IPS DF 19.7 (cell line): ENCODE results near the gene ZNF354B.
"Not testable (repeated sequence)": the region's sequence is repeated elsewhere in the genome, so short reads cannot be mapped to it uniquely, and the experiment has no call there.

Experiments
- DNase-seq: peaks from one replicate; pipeline ENCODE4 v3.0.0-alpha.2; 2013; ENCODE audit warnings: low read depth, low spot score

Gene ZNF354B

GRCh38 chr5:178859625-178860521 is at the start of gene ZNF354B:
ZNF354B (plus strand) TSS chr5:178859953; CDS start chr5:178861048, 1,095 bp downstream.
- peak; percentile 96 for DNase-seq

- DNase-seq, result no peak
These were observed 42.2 kb upstream of the ZNF354B start for GRCh38 chr5:178817506-178817905.

GRCh38 chr5:178818094-178818493 is 41.7 kb upstream of the ZNF354B start:
- DNase-seq, result no peak

- no peak for DNase-seq
These were observed 39.8 kb upstream of the ZNF354B start for GRCh38 chr5:178820001-178820400.

GRCh38 chr5:178825444-178825843 is 34.3 kb upstream of the ZNF354B start:
- no peak for DNase-seq

- peak; percentile 42 for DNase-seq
These were observed 33.5 kb upstream of the ZNF354B start for GRCh38 chr5:178826216-178826615.

GRCh38 chr5:178827636-178828035 is 32.1 kb upstream of the ZNF354B start:
- DNase-seq, result no peak

GRCh38 chr5:178831049-178831448 is 28.7 kb upstream of the ZNF354B start:
- DNase-seq, result no peak

GRCh38 chr5:178832618-178833201 is 27.0 kb upstream of the ZNF354B start:
- peak; percentile 71 for DNase-seq

GRCh38 chr5:178836628-178837027 is 23.1 kb upstream of the ZNF354B start:
- no peak for DNase-seq

GRCh38 chr5:178838695-178839318 is 20.9 kb upstream of the ZNF354B start:
- DNase-seq, result not testable (repeated sequence)

GRCh38 chr5:178839319-178839704 is 20.4 kb upstream of the ZNF354B start:
- DNase-seq, result peak; percentile 47

- not testable (repeated sequence) for DNase-seq
These were observed 19.4 kb upstream of the ZNF354B start for GRCh38 chr5:178840399-178840798.

- no peak for DNase-seq
These were observed 10.4 kb upstream of the ZNF354B start for GRCh38 chr5:178849316-178849715.

- DNase-seq, result no peak
These were observed 7.8 kb upstream of the ZNF354B start for GRCh38 chr5:178851951-178852350.

GRCh38 chr5:178854284-178854683 is 5.5 kb upstream of the ZNF354B start:
- no peak for DNase-seq

GRCh38 chr5:178860615-178861014 is 862 bp downstream of the ZNF354B start:
- DNase-seq, result not testable (repeated sequence)

GRCh38 chr5:178861627-178862026 is 1.9 kb downstream of the ZNF354B start:
- no peak for DNase-seq

GRCh38 chr5:178866946-178867345 is 7.2 kb downstream of the ZNF354B start:
- no peak for DNase-seq

- DNase-seq, result no peak
These were observed 9.8 kb downstream of the ZNF354B start for GRCh38 chr5:178869577-178869976.

GRCh38 chr5:178870411-178870810 is 10.7 kb downstream of the ZNF354B start:
- DNase-seq, result no peak

- no peak for DNase-seq
These were observed 12.5 kb downstream of the ZNF354B start for GRCh38 chr5:178872302-178872701.
